ENCODE data around the gene GABRA6.

DNA sequence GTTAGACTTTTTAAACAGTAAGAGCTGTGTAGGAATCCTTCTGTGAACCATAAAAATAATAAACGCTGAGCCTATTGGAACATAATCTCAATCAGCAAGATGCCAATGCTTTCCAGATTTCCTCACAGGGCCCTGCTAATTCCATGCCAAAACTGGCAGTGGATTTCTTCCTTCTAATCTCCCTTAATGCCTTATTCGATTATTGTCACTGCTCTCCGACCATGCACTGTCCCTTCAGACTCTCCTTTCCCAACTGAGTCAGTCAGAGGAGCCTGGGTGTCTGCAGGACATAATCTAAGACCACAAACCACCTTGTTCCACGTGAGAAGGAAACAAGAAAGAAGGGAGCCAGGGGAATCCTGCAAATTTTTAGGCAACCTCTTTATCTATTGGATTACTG is at the start of gene GABRA6:
- TF ChIP-seq, protein P1, sequence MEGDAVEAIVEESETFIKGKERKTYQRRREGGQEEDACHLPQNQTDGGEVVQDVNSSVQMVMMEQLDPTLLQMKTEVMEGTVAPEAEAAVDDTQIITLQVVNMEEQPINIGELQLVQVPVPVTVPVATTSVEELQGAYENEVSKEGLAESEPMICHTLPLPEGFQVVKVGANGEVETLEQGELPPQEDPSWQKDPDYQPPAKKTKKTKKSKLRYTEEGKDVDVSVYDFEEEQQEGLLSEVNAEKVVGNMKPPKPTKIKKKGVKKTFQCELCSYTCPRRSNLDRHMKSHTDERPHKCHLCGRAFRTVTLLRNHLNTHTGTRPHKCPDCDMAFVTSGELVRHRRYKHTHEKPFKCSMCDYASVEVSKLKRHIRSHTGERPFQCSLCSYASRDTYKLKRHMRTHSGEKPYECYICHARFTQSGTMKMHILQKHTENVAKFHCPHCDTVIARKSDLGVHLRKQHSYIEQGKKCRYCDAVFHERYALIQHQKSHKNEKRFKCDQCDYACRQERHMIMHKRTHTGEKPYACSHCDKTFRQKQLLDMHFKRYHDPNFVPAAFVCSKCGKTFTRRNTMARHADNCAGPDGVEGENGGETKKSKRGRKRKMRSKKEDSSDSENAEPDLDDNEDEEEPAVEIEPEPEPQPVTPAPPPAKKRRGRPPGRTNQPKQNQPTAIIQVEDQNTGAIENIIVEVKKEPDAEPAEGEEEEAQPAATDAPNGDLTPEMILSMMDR (IDR thresholded peaks at IDR 0.05; ENCODE audit: low read length) = no peak
- no peak for TF ChIP-seq EZH2 (optimal IDR thresholded peaks at IDR 0.05; ENCODE audit: low read depth, low read length)

All from MM.1S (cell line).